SK-N-SH (cell line): ENCODE measurements around the gene SUPT4H1. TPM values are rescaled to one million over a fixed set of nuclear protein-coding genes. Genes with fewer than 3 reads are reported as not detected.

Source experiments
- CTCF ChIA-PET: fragments of 300-600, 350-600 bp; formaldehyde crosslinking; extraction: SDS; loops from one replicate; lab custom pipeline; 2021; lab: Yijun Ruan, JAX
- POLR2A ChIA-PET: fragments of 350-600 bp; sonication (Branson Sonifier 250); formaldehyde crosslinking; extraction: SDS; loops from one replicate; lab custom pipeline; 2020; ENCODE audit warnings: antibody characterized with exemption, inconsistent platforms; lab: Yijun Ruan, JAX
- DNase-seq: peaks from one replicate; pipeline ENCODE4 v3.0.0; 2012
- H2AFZ ChIP-seq: fragments of 200-600 bp; sonication (generic); 2 replicates; pipeline ENCODE4 v1.8.1; 2016; ENCODE audit warnings: antibody characterized with exemption, mild to moderate bottlenecking, low read depth
- H3F3A ChIP-seq: fragments of 200-600 bp; sonication (generic); replicated peaks from 2 replicates; pipeline ENCODE3; 2016; ENCODE audit warnings: antibody characterized with exemption, mild to moderate bottlenecking; ENCODE audit not compliant: insufficient read depth
- H3K27ac ChIP-seq, 2 experiments: fragments of 200-500 bp in 1 of 2; fragments of 200-600 bp in 1 of 2; sonication (Bioruptor generic) in 1 of 2; sonication (generic), shearing (Covaris generic) in 1 of 2; 2 replicates each; pipeline versions ENCODE4 v1.5.1 to v1.6.1; 2014 to 2016; ENCODE audit warnings: low read depth in 2 of 2, inconsistent platforms in 1 of 2, low read length in 1 of 2, mild to moderate bottlenecking in 1 of 2, mixed read lengths in 1 of 2
- H3K27me3 ChIP-seq: fragments of 200-600 bp; sonication (generic), shearing (Covaris generic); 2 replicates; pipeline ENCODE4 v1.6.1; 2016; ENCODE audit warnings: mixed run types; ENCODE audit not compliant: insufficient read depth
- H3K36me3 ChIP-seq, 2 experiments: fragments of 200-500 bp in 1 of 2; fragments of 200-600 bp in 1 of 2; sonication (Bioruptor generic) in 1 of 2; sonication (generic) in 1 of 2; replicated peaks in 1 of 2; 2 replicates each; pipeline versions ENCODE3 to v1.5.1; 2014 to 2016; ENCODE audit warnings: low read length in 1 of 2, mild to moderate bottlenecking in 1 of 2; ENCODE audit not compliant: insufficient read depth in 2 of 2, control insufficient read depth in 1 of 2
- H3K4me1 ChIP-seq, 2 experiments: fragments of 200-500 bp in 1 of 2; fragments of 200-600 bp in 1 of 2; sonication (Bioruptor generic) in 1 of 2; sonication (generic), shearing (Covaris generic) in 1 of 2; 2 replicates each; pipeline versions ENCODE4 v1.5.1 to v1.6.1; 2014 to 2016; ENCODE audit warnings: low read depth in 1 of 2, low read length in 1 of 2, mixed run types in 1 of 2; ENCODE audit not compliant: insufficient read depth in 2 of 2, control insufficient read depth in 1 of 2
- H3K4me2 ChIP-seq: fragments of 200-600 bp; sonication (generic), shearing (Covaris generic); 2 replicates; pipeline ENCODE4 v1.6.1; 2017; ENCODE audit warnings: mixed run types
- H3K4me3 ChIP-seq, 2 experiments: fragments of 200-500 bp in 1 of 2; fragments of 200-600 bp in 1 of 2; sonication (Bioruptor generic) in 1 of 2; sonication (generic), shearing (Covaris generic) in 1 of 2; 2 replicates each; pipeline versions ENCODE4 v1.5.1 to v1.8.1; 2014 to 2016; ENCODE audit warnings: low read depth in 2 of 2, inconsistent platforms in 1 of 2, low read length in 1 of 2, mild to moderate bottlenecking in 1 of 2, mixed read lengths in 1 of 2, moderate library complexity in 1 of 2
- H3K79me2 ChIP-seq: fragments of 200-600 bp; sonication (generic); 2 replicates; pipeline ENCODE4 v1.8.1; 2017; ENCODE audit warnings: mild to moderate bottlenecking; ENCODE audit not compliant: insufficient read depth
- H3K9ac ChIP-seq: fragments of 200-600 bp; sonication (generic); 2 replicates; pipeline ENCODE4 v1.6.1; 2017; ENCODE audit warnings: mixed run types
- H3K9me2 ChIP-seq: fragments of 200-600 bp; sonication (generic); 2 replicates; pipeline ENCODE4 v1.6.1; 2017; ENCODE audit warnings: mixed run types
- H3K9me3 ChIP-seq: fragments of 200-600 bp; sonication (generic); 2 replicates; pipeline ENCODE4 v1.6.1; 2017; ENCODE audit warnings: mixed run types, mild to moderate bottlenecking, moderate library complexity
- H4K20me1 ChIP-seq: fragments of 200-600 bp; sonication (generic); 2 replicates; pipeline ENCODE4 v1.6.1; 2017; ENCODE audit warnings: mild to moderate bottlenecking, mixed run types; ENCODE audit not compliant: insufficient read depth
- CHD2 ChIP-seq: fragments of 150-350 bp; IDR thresholded peaks from 2 replicates; pipeline ENCODE4 v1.6.1; 2018; ENCODE audit warnings: low read length; ENCODE audit not compliant: partially characterized antibody
- ELF1 ChIP-seq: IDR thresholded peaks from 2 replicates; pipeline ENCODE4 v1.4.0; 2012
- EP300 ChIP-seq, 2 experiments: IDR thresholded peaks; 2 replicates each; pipeline versions ENCODE4 v1.4.0 to v1.6.1; 2012; ENCODE audit warnings: borderline replicate concordance in 1 of 2, low read depth in 1 of 2, low read length in 1 of 2
- FOSL2 ChIP-seq: IDR thresholded peaks from 2 replicates; pipeline ENCODE4 v1.4.0; 2012; ENCODE audit warnings: low read depth, mild to moderate bottlenecking, moderate library complexity, borderline replicate concordance
- FOXM1 ChIP-seq: IDR thresholded peaks from 2 replicates; pipeline ENCODE4 v1.4.0; 2012; ENCODE audit warnings: low read depth, mild to moderate bottlenecking
- GABPA ChIP-seq: IDR thresholded peaks from 2 replicates; pipeline ENCODE4 v1.4.0; 2012; ENCODE audit warnings: low read depth, mild to moderate bottlenecking
- GATA2 ChIP-seq: sonication (generic); formaldehyde crosslinking; IDR thresholded peaks from 2 replicates; pipeline ENCODE4 v1.5.0; 2020; ENCODE audit warnings: mild to moderate bottlenecking, missing genetic modification reagents
- IRF3 ChIP-seq: fragments of 150-350 bp; IDR thresholded peaks from 2 replicates; pipeline ENCODE4 v1.6.1; 2016; ENCODE audit warnings: mild to moderate bottlenecking, low read depth, low read length
- MEF2A ChIP-seq: IDR thresholded peaks from 2 replicates; pipeline ENCODE4 v1.4.0; 2012; ENCODE audit warnings: low read depth, borderline replicate concordance
- NFIC ChIP-seq: IDR thresholded peaks from 2 replicates; pipeline ENCODE4 v1.4.0; 2012; ENCODE audit warnings: borderline replicate concordance
- PBX3 ChIP-seq: IDR thresholded peaks from 2 replicates; pipeline ENCODE4; 2012
- POLR2AphosphoS5 ChIP-seq: IDR thresholded peaks from 2 replicates; pipeline ENCODE4 v1.6.1; 2012; ENCODE audit warnings: low read depth, low read length
- RAD21 ChIP-seq: IDR thresholded peaks from 2 replicates; pipeline ENCODE4 v1.6.1; 2012; ENCODE audit warnings: mild to moderate bottlenecking, low read length
- SIN3A ChIP-seq: IDR thresholded peaks from 2 replicates; pipeline ENCODE4 v1.6.1; 2012; ENCODE audit warnings: low read depth, mild to moderate bottlenecking, low read length, moderate library complexity, borderline replicate concordance
- TAF1 ChIP-seq: IDR thresholded peaks from 2 replicates; pipeline ENCODE4 v1.6.1; 2012; ENCODE audit warnings: low read depth, mild to moderate bottlenecking, low read length, moderate library complexity, borderline replicate concordance
- USF2 ChIP-seq: fragments of 150-350 bp; IDR thresholded peaks from 2 replicates; pipeline ENCODE4 v1.6.1; 2017; ENCODE audit warnings: antibody characterized with exemption, low read length, low read depth, borderline replicate concordance
- ZBTB33 ChIP-seq: IDR thresholded peaks from 2 replicates; pipeline ENCODE4 v1.4.0; 2012; ENCODE audit warnings: low read depth, borderline replicate concordance
- WGBS: methylation state at CpG from one replicate; pipeline ENCODE4 v1.1.6; 2017; ENCODE audit warnings: low lambda C conversion rate; 5-methylcytosine and 5-hydroxymethylcytosine counted together
- polyA plus RNA-seq, 3 experiments: library from polyadenylated mRNA; depleted of rRNA; stranded (reverse); fragments of >200 nt; gene quantifications; 2 replicates each; pipeline ENCODE4 v1.2.3, GENCODE V29; 2012

The SUPT4H1 gene
- polyA plus RNA-seq, 1 of the 3 experiments (the other 2 are of a cell fraction): 165 TPM

GRCh38 chr17:58379511-58379824 lies 27.5 kb upstream of the SUPT4H1 start:
- H3K27me3 ChIP-seq: peaks cover 34% of the 10 kb centered on the region
- H3K4me1 ChIP-seq: no peaks in the 10 kb centered on the region
- CTCF ChIA-PET: interaction anchor here (0.6 to 3.0 kb wide), 5 partner anchors 11 to 130 kb away, joined by 3 to 13 read pairs (median 5); no protein-coding TSS in a partner anchor
- POLR2A ChIA-PET: no interaction called here
- WGBS: 31% methylated on average over 3 of the region's 3 CpGs
- H3K9me3 ChIP-seq: no peaks in the 10 kb centered on the region
- H3K79me2 ChIP-seq: no peaks in the 10 kb centered on the region
- no peak overlapping the region for H3K9ac ChIP-seq
- H3K27ac ChIP-seq: no peak overlapping the region
- no peak overlapping the region for H2AFZ ChIP-seq
- no peaks in the 10 kb centered on the region for H3F3A ChIP-seq
- H3K36me3 ChIP-seq: no peaks in the 10 kb centered on the region
- no peaks in the 10 kb centered on the region for H3K9me2 ChIP-seq
- TF ChIP-seq NFIC (no peak), PBX3 (no peak), FOXM1 (no peak), GABPA (no peak)
- TF ChIP-seq, all 33 proteins: peak for 0
- no peak for DNase-seq
- Histone ChIP-seq H3K4me2 (no peak overlapping the region), H3K4me3 (no peak overlapping the region), H4K20me1 (no peaks in the 10 kb centered on the region)

GRCh38 chr17:58378733-58379510 lies 26.9 kb upstream of the SUPT4H1 start:
- WGBS: 32% methylated on average over 8 of the region's 8 CpGs
- Histone ChIP-seq H3K9ac (no peak overlapping the region), H3K9me2 (no peaks in the 10 kb centered on the region), H3K27me3 (peaks cover 34% of the 10 kb centered on the region), H3K4me2 (no peak overlapping the region), H3K79me2 (no peaks in the 10 kb centered on the region), H3F3A (no peaks in the 10 kb centered on the region), H3K4me3 (no peak overlapping the region), H4K20me1 (no peaks in the 10 kb centered on the region), H3K4me1 (no peaks in the 10 kb centered on the region), H2AFZ (no peak overlapping the region), H3K9me3 (no peaks in the 10 kb centered on the region), H3K36me3 (no peaks in the 10 kb centered on the region), H3K27ac (no peak overlapping the region)
- ChIA-PET CTCF (interaction anchor here (0.6 to 3.0 kb wide), 8 partner anchors 11 to 203 kb away, joined by 3 to 13 read pairs (median 5); partner anchors contain the start of gene RNF43), POLR2A (interaction anchor here (1.5 kb wide), 1 partner anchor 26 kb away, joined by 3 read pairs; no protein-coding TSS in a partner anchor)
- no peak for TF ChIP-seq FOSL2
- TF ChIP-seq EP300 (IDR thresholded peaks at IDR 0.05; ENCODE audit: borderline replicate concordance in 1 of 2, low read depth in 1 of 2, low read length in 1 of 2): no peak
- TF ChIP-seq RAD21: no peak
- no peak for TF ChIP-seq FOXM1
- TF ChIP-seq USF2: no peak
- TF ChIP-seq GATA2 (CRISPR knock-in tag): no peak
- TF ChIP-seq TAF1: no peak
- no peak for TF ChIP-seq NFIC
- TF ChIP-seq MEF2A: no peak
- TF ChIP-seq ZBTB33: no peak
- TF ChIP-seq ELF1: no peak
- no peak for TF ChIP-seq SIN3A
- TF ChIP-seq IRF3: no peak
- no peak for TF ChIP-seq POLR2AphosphoS5
- no peak for TF ChIP-seq CHD2
- no peak for DNase-seq
